HCT116 (cell line): ENCODE measurements around the gene AGK. TPM values are rescaled to one million over a fixed set of nuclear protein-coding genes. Genes with fewer than 3 reads are reported as not detected.

ENCODE experiments used
- ATAC-seq: fragments of 200-7000 bp; cut with Tn5 transposase; 2 replicates; pipeline ENCODE4 v1.9.1; 2020; ENCODE audit warnings: mild to moderate bottlenecking, moderate library complexity
- BruUV-seq: library from RNA; stranded (reverse); fragments of 400-500 nt; replicated peaks from 2 replicates; lab custom pipeline; 2021; lab: Mats Ljungman, UMichigan
- CTCF ChIA-PET: fragments of 300-600 bp; sonication (Branson Sonifier 250); formaldehyde crosslinking; loops from one replicate; lab custom pipeline; 2021; ENCODE audit warnings: antibody characterized with exemption; lab: Charles Lee
- POLR2A ChIA-PET: fragments of 300-600, 350-600 bp; sonication (Branson Sonifier 250); formaldehyde crosslinking; loops from one replicate; lab custom pipeline; 2021; ENCODE audit warnings: antibody characterized with exemption; lab: Charles Lee
- RAD21 ChIA-PET, 2 experiments: fragments of 300-600 bp; sonication (Branson Sonifier 250); formaldehyde crosslinking; loops; one replicate each; lab custom pipeline; 2023; ENCODE audit warnings: low total read pairs in 2 of 2; ENCODE audit not compliant: uncharacterized antibody in 2 of 2, unreplicated experiment in 2 of 2, low non-redundant PET in 1 of 2; lab: Charles Lee
- DNase-seq: peaks from one replicate; pipeline ENCODE4 v3.0.0-alpha.2; 2010; ENCODE audit warnings: low read depth, low spot score
- H2AFZ ChIP-seq: fragments of 200-600 bp; shearing (Covaris generic), sonication (generic); 2 replicates; pipeline ENCODE4 v1.6.1; 2017; ENCODE audit warnings: low read depth, mixed run types, mixed read lengths, antibody characterized with exemption, low read length; ENCODE audit not compliant: poor library complexity, severe bottlenecking
- H3K27ac ChIP-seq: 2 replicates; pipeline ENCODE4 v1.5.1; 2012; ENCODE audit warnings: low read depth, low read length
- H3K27me3 ChIP-seq: fragments of 200-600 bp; sonication (generic); 2 replicates; pipeline ENCODE4 v1.6.1; 2016; ENCODE audit warnings: mixed run types, low read length, mixed read lengths; ENCODE audit not compliant: insufficient read depth
- H3K36me3 ChIP-seq, 2 experiments: fragments of 200-500 bp in 1 of 2; fragments of 200-600 bp in 1 of 2; sonication (Bioruptor generic) in 1 of 2; sonication (generic) in 1 of 2; 2 replicates each; pipeline versions ENCODE4 v1.5.1 to v1.6.1; 2014 to 2016; ENCODE audit warnings: low read length in 2 of 2, inconsistent platforms in 1 of 2, mixed read lengths in 1 of 2, mixed run types in 1 of 2; ENCODE audit not compliant: insufficient read depth in 2 of 2, control insufficient read depth in 1 of 2
- H3K4me1 ChIP-seq, 2 experiments: fragments of 200-600 bp in 1 of 2; sonication (generic) in 1 of 2; 2 replicates each; pipeline versions ENCODE4 v1.5.1 to v1.6.1; 2012 to 2017; ENCODE audit warnings: low read length in 2 of 2, inconsistent platforms in 1 of 2, mild to moderate bottlenecking in 1 of 2, mixed read lengths in 1 of 2, mixed run types in 1 of 2, moderate library complexity in 1 of 2; ENCODE audit not compliant: insufficient read depth in 2 of 2, control insufficient read depth in 1 of 2
- H3K4me2 ChIP-seq: fragments of 200-600 bp; sonication (generic); 2 replicates; pipeline ENCODE4 v1.6.1; 2017; ENCODE audit warnings: mixed run types, low read length, mixed read lengths
- H3K4me3 ChIP-seq, 2 experiments: fragments of 200-600 bp in 1 of 2; sonication (generic) in 1 of 2; replicated peaks in 1 of 2; 2 replicates each; pipeline ENCODE4 v1.5.1; 2011 to 2016; ENCODE audit warnings: low read length in 2 of 2, control low read depth in 1 of 2, low read depth in 1 of 2, mild to moderate bottlenecking in 1 of 2, mixed read lengths in 1 of 2, mixed run types in 1 of 2
- H3K79me2 ChIP-seq: fragments of 200-600 bp; sonication (generic); 2 replicates; pipeline ENCODE4 v1.6.1; 2017; ENCODE audit warnings: mild to moderate bottlenecking, mixed run types, low read length, moderate library complexity, mixed read lengths; ENCODE audit not compliant: insufficient read depth
- H3K9ac ChIP-seq: fragments of 200-600 bp; sonication (generic); 2 replicates; pipeline ENCODE4 v1.6.1; 2016; ENCODE audit warnings: low read length, mixed read lengths
- H3K9me2 ChIP-seq: fragments of 200-600 bp; sonication (generic), shearing (Covaris generic); 2 replicates; pipeline ENCODE4 v1.6.1; 2017; ENCODE audit warnings: mixed run types, mild to moderate bottlenecking, moderate library complexity; ENCODE audit not compliant: insufficient read depth
- H3K9me3 ChIP-seq, 2 experiments: fragments of 200-500 bp in 1 of 2; fragments of 200-600 bp in 1 of 2; sonication (Bioruptor generic) in 1 of 2; sonication (generic) in 1 of 2; 2 replicates each; pipeline ENCODE4 v1.6.1; 2014 to 2017; ENCODE audit warnings: low read length in 2 of 2, mixed read lengths in 2 of 2, inconsistent platforms in 1 of 2, low read depth in 1 of 2, mild to moderate bottlenecking in 1 of 2, mixed run types in 1 of 2, moderate library complexity in 1 of 2; ENCODE audit not compliant: control insufficient read depth in 1 of 2, insufficient read depth in 1 of 2
- H4K20me1 ChIP-seq: fragments of 200-600 bp; sonication (generic), shearing (Covaris generic); 2 replicates; pipeline ENCODE4 v1.6.1; 2017; ENCODE audit warnings: mixed run types, mild to moderate bottlenecking, moderate library complexity; ENCODE audit not compliant: insufficient read depth
- ATF3 ChIP-seq: IDR thresholded peaks from 2 replicates; pipeline ENCODE4 v1.6.1; 2012
- CEBPB ChIP-seq: IDR thresholded peaks from 2 replicates; pipeline ENCODE4 v1.6.1; 2012; ENCODE audit warnings: low read depth
- CTCF ChIP-seq, 3 experiments: fragments of 200-600 bp in 1 of 3; sonication (generic) in 1 of 3; IDR thresholded peaks in 2 of 3; conservative IDR thresholded peaks in 1 of 3; 2 replicates each; pipeline ENCODE4 v1.5.1; 2012 to 2017; ENCODE audit warnings: low read depth in 2 of 3, low read length in 2 of 3, antibody characterized with exemption in 1 of 3, borderline replicate concordance in 1 of 3, control low read depth in 1 of 3, mild to moderate bottlenecking in 1 of 3, mixed read lengths in 1 of 3, mixed run types in 1 of 3, moderate library complexity in 1 of 3; ENCODE audit not compliant: insufficient read depth in 1 of 3
- EGR1 ChIP-seq: IDR thresholded peaks from 2 replicates; pipeline ENCODE4 v1.6.1; 2012; ENCODE audit warnings: low read depth
- ELF1 ChIP-seq: IDR thresholded peaks from 2 replicates; pipeline ENCODE4 v1.6.1; 2012; ENCODE audit warnings: low read depth, borderline replicate concordance
- EZH2 ChIP-seq: fragments of 200-600 bp; sonication (generic); IDR thresholded peaks from 2 replicates; pipeline ENCODE4 v1.6.1; 2017; ENCODE audit warnings: antibody characterized with exemption, mixed run types
- EZH2phosphoT487 ChIP-seq: fragments of 200-600 bp; IDR thresholded peaks from 2 replicates; pipeline ENCODE4 v1.6.1; 2018; ENCODE audit warnings: antibody characterized with exemption, borderline replicate concordance
- FOSL1 ChIP-seq: IDR thresholded peaks from 2 replicates; pipeline ENCODE4 v1.6.1; 2012; ENCODE audit warnings: low read depth
- JUND ChIP-seq: IDR thresholded peaks from 2 replicates; pipeline ENCODE4 v1.6.1; 2012
- POLR2A ChIP-seq: IDR thresholded peaks from 2 replicates; pipeline ENCODE4 v1.7.0; 2011; ENCODE audit warnings: borderline replicate concordance; ENCODE audit not compliant: insufficient read depth, insufficient read length; ENCODE audit errors: extremely low read depth
- POLR2AphosphoS5 ChIP-seq: IDR thresholded peaks from 2 replicates; pipeline ENCODE4 v1.6.1; 2011; ENCODE audit warnings: mild to moderate bottlenecking, low read depth, low read length, moderate library complexity
- RAD21 ChIP-seq: IDR thresholded peaks from 2 replicates; pipeline ENCODE4 v1.6.1; 2012; ENCODE audit warnings: low read depth, mild to moderate bottlenecking
- REST ChIP-seq: IDR thresholded peaks from 2 replicates; pipeline ENCODE4 v1.6.1; 2012; ENCODE audit warnings: low read depth
- SIN3A ChIP-seq: IDR thresholded peaks from 2 replicates; pipeline ENCODE4 v1.6.1; 2012; ENCODE audit warnings: low read depth
- SP1 ChIP-seq: IDR thresholded peaks from 2 replicates; pipeline ENCODE4 v1.6.1; 2012; ENCODE audit warnings: low read depth
- YY1 ChIP-seq: IDR thresholded peaks from 2 replicates; pipeline ENCODE4 v1.6.1; 2011; ENCODE audit warnings: low read length, low read depth, moderate library complexity, mild to moderate bottlenecking; ENCODE audit not compliant: insufficient replicate concordance; ENCODE audit errors: extremely low read depth
- ZBTB33 ChIP-seq: IDR thresholded peaks from 2 replicates; pipeline ENCODE4 v1.6.1; 2011; ENCODE audit warnings: mild to moderate bottlenecking, low read length, moderate library complexity; ENCODE audit not compliant: insufficient replicate concordance; ENCODE audit errors: extremely low read depth
- ZFX ChIP-seq: fragments of 450-650 bp; IDR thresholded peaks from 2 replicates; pipeline ENCODE4 v1.6.1; 2017
- ZNF274 ChIP-seq: fragments of 200-500 bp; sonication (Bioruptor generic); IDR thresholded peaks from 2 replicates; pipeline ENCODE4 v1.6.1; 2014; ENCODE audit warnings: mild to moderate bottlenecking, low read depth, low read length, inconsistent platforms
- intact Hi-C: fragments of 100-400 bp; cut with micrococcal nuclease; formaldehyde crosslinking; loops from 2 replicates; pipeline ENCODE4 v1.10.0; 2022
- total RNA-seq: library from RNA; stranded (reverse); gene quantifications from one replicate; pipeline ENCODE4 v1.2.1, GENCODE V29; 2021; ENCODE audit not compliant: unreplicated experiment

Gene AGK
- total RNA-seq, 1 experiment from 2014 or later: 36.3 TPM

- intact Hi-C loops: no loop called here
- BruUV-seq: no TSS peak
- no peaks in the 10 kb centered on the region for H3K79me2 ChIP-seq
- H3K9ac ChIP-seq: no peak overlapping the region
- ChIA-PET CTCF (no interaction called here), POLR2A (no interaction called here), RAD21 (no interaction called here)
- no peaks in the 10 kb centered on the region for H4K20me1 ChIP-seq
- no peaks in the 10 kb centered on the region for H3K9me2 ChIP-seq
- H3K4me2 ChIP-seq: no peak overlapping the region
- no peak overlapping the region for H3K27ac ChIP-seq
- no peak overlapping the region for H2AFZ ChIP-seq
- no peak for TF ChIP-seq POLR2AphosphoS5
- no peak for TF ChIP-seq EZH2
- no peak for TF ChIP-seq YY1
- TF ChIP-seq CEBPB: no peak
- TF ChIP-seq FOSL1: no peak
- no peak for TF ChIP-seq ZFX
- no peak for TF ChIP-seq ZNF274
- no peak for TF ChIP-seq CTCF (IDR thresholded peaks at IDR 0.05 in 2 of 3, conservative IDR thresholded peaks at IDR 0.05 in 1 of 3; ENCODE audit: borderline replicate concordance in 1 of 3, insufficient read depth in 1 of 3, low read depth in 2 of 3, low read length in 2 of 3)
- TF ChIP-seq JUND: no peak
- TF ChIP-seq EGR1: no peak
- TF ChIP-seq ZBTB33: no peak
- no peak for TF ChIP-seq SP1
- TF ChIP-seq REST: no peak
- no peak for TF ChIP-seq ATF3
- TF ChIP-seq RAD21: no peak
- TF ChIP-seq SIN3A: no peak
- no peak for TF ChIP-seq ELF1
- no peak for TF ChIP-seq EZH2phosphoT487
- no peak for TF ChIP-seq POLR2A
- no peaks in the 10 kb centered on the region for H3K36me3 ChIP-seq
- H3K4me3 ChIP-seq: no peak overlapping the region
- DNase-seq (no peak), ATAC-seq (no peak)
- H3K4me1 ChIP-seq: no peaks in the 10 kb centered on the region
- peaks cover 23% of the 10 kb centered on the region for H3K27me3 ChIP-seq
- no peaks in the 10 kb centered on the region for H3K9me3 ChIP-seq
These were observed 22.8 kb upstream of the AGK start for GRCh38 chr7:141528399-141528798.
